NCI-H524 treated with DMSO at 0.1 percent for 48 hours (cell line): Measurements from ENCODE around the gene CALB2.
A peak's percentile ranks its signal among the peaks of the same experiment; 100 is the strongest.
"Not testable (repeated sequence)": the region's sequence is repeated elsewhere in the genome, so short reads cannot be mapped to it uniquely, and the experiment has no call there.

ENCODE experiments used
- DNase-seq: peaks from one replicate; lab custom pipeline; 2025; lab: John Stamatoyannopoulos, UW

CALB2 gene

GRCh38 chr16:71352963-71353460 is 5.5 kb upstream of the CALB2 start:
- no peak for DNase-seq

- DNase-seq, result no peak
Measured at GRCh38 chr16:71353736-71354135, 4.8 kb upstream of the CALB2 start.

- DNase-seq, result no peak
Measured at GRCh38 chr16:71354156-71354555, 4.4 kb upstream of the CALB2 start.

- no peak for DNase-seq
Measured at GRCh38 chr16:71356051-71356740, 2.3 kb upstream of the CALB2 start.

GRCh38 chr16:71356936-71357335 is 1.6 kb upstream of the CALB2 start:
- not testable (repeated sequence) for DNase-seq

GRCh38 chr16:71357681-71358080 is 842 bp upstream of the CALB2 start:
- no peak for DNase-seq

- no peak for DNase-seq
Measured at GRCh38 chr16:71359431-71359830, 908 bp downstream of the CALB2 start.

- DNase-seq, result no peak
Measured at GRCh38 chr16:71360378-71360777, 1.9 kb downstream of the CALB2 start.

GRCh38 chr16:71364133-71364681 is 5.7 kb downstream of the CALB2 start:
- DNase-seq, result peak; percentile 70

GRCh38 chr16:71365021-71365420 is 6.5 kb downstream of the CALB2 start:
- DNase-seq, result no peak

GRCh38 chr16:71367241-71367976 is 8.9 kb downstream of the CALB2 start:
- no peak for DNase-seq

GRCh38 chr16:71368958-71369357 is 10.4 kb downstream of the CALB2 start:
- no peak for DNase-seq

GRCh38 chr16:71369494-71369893 is 11.0 kb downstream of the CALB2 start:
- no peak for DNase-seq

- DNase-seq, result no peak
Measured at GRCh38 chr16:71371237-71371636, 12.7 kb downstream of the CALB2 start.

GRCh38 chr16:71373073-71373472 is 14.6 kb downstream of the CALB2 start:
- no peak for DNase-seq

GRCh38 chr16:71376465-71377157 is 18.1 kb downstream of the CALB2 start:
- no peak for DNase-seq

GRCh38 chr16:71379711-71380110 is 21.2 kb downstream of the CALB2 start:
- DNase-seq, result no peak

- no peak for DNase-seq
Measured at GRCh38 chr16:71380831-71381230, 22.3 kb downstream of the CALB2 start.

- no peak for DNase-seq
Measured at GRCh38 chr16:71383054-71383773, 24.7 kb downstream of the CALB2 start.

GRCh38 chr16:71384073-71384724 is 25.7 kb downstream of the CALB2 start:
- DNase-seq, result no peak
